B cell (primary cell): ENCODE measurements around the gene PACRG. TPM values are rescaled to one million over a fixed set of nuclear protein-coding genes. Genes with fewer than 3 reads are reported as not detected.

Source experiments
- ATAC-seq: fragments of 200-7000 bp; cut with Tn5 transposase; one replicate; pipeline ENCODE4 v1.10.0; 2021; ENCODE audit warnings: low read depth, mild to moderate bottlenecking, moderate number of reproducible peaks, moderate library complexity
- CTCF ChIA-PET: fragments of 350-600 bp; sonication (Branson Sonifier 250); formaldehyde crosslinking; loops from one replicate; lab custom pipeline; 2021; ENCODE audit warnings: antibody characterized with exemption, inconsistent platforms; lab: Charles Lee
- POLR2A ChIA-PET: fragments of 350-600 bp; sonication (Branson Sonifier 250); formaldehyde crosslinking; loops from one replicate; lab custom pipeline; 2021; ENCODE audit warnings: antibody characterized with exemption; lab: Charles Lee
- DNase-seq: peaks from one replicate; pipeline ENCODE4 v3.0.0; 2013
- H2AFZ ChIP-seq: 2 replicates; pipeline ENCODE4 v1.6.1; 2012; ENCODE audit warnings: mild to moderate bottlenecking, low read depth, low read length; ENCODE audit not compliant: insufficient read depth, poor library complexity, severe bottlenecking
- H3K27ac ChIP-seq, 2 donors: 1 replicate in 1 of 2; 2 replicates in 1 of 2; pipeline ENCODE4 v1.5.1; 2012 to 2013; ENCODE audit warnings: low read length in 2 of 2, mild to moderate bottlenecking in 2 of 2, moderate library complexity in 1 of 2
- H3K27me3 ChIP-seq, 4 experiments: fragments of 200-600 bp in 1 of 4; sonication (generic) in 1 of 4; replicated peaks in 1 of 4; 1 replicate in 2 of 4; 2 replicates in 2 of 4; pipeline versions ENCODE4 v1.6.1 to v1.7.0; 2013 to 2016; ENCODE audit warnings: low read length in 3 of 4, mild to moderate bottlenecking in 2 of 4, mixed read lengths in 1 of 4, moderate library complexity in 1 of 4; ENCODE audit not compliant: insufficient read depth in 4 of 4, control insufficient read depth in 3 of 4; ENCODE audit errors: control extremely low read depth in 1 of 4
- H3K36me3 ChIP-seq, 2 experiments: replicated peaks in 1 of 2; 1 replicate in 1 of 2; 2 replicates in 1 of 2; pipeline versions ENCODE4 v1.6.1 to v1.7.1; 2013; ENCODE audit warnings: low read length in 1 of 2; ENCODE audit not compliant: insufficient read depth in 2 of 2, control insufficient read depth in 1 of 2; ENCODE audit errors: control extremely low read depth in 1 of 2, extremely low read depth in 1 of 2
- H3K4me1 ChIP-seq, 2 donors: fragments of 200-600 bp in 1 of 2; sonication (generic) in 1 of 2; 1 replicate in 1 of 2; 2 replicates in 1 of 2; pipeline versions ENCODE4 v1.5.1 to v1.6.1; 2013 to 2017; ENCODE audit warnings: low read length in 2 of 2; ENCODE audit not compliant: control insufficient read depth in 2 of 2, insufficient read depth in 2 of 2
- H3K4me2 ChIP-seq: replicated peaks from 2 replicates; pipeline ENCODE3; 2012; ENCODE audit warnings: mild to moderate bottlenecking, low read depth, low read length; ENCODE audit not compliant: poor library complexity, severe bottlenecking
- H3K4me3 ChIP-seq, 5 experiments: fragments of 200-600 bp in 1 of 5; sonication (generic) in 1 of 5; 1 replicate in 3 of 5; 2 replicates in 2 of 5; pipeline versions ENCODE4 v1.5.1 to v1.7.0; 2011 to 2016; ENCODE audit warnings: low read length in 4 of 5, mild to moderate bottlenecking in 4 of 5, low read depth in 2 of 5, control low read depth in 1 of 5, moderate library complexity in 1 of 5; ENCODE audit not compliant: insufficient read depth in 1 of 5; ENCODE audit errors: control extremely low read depth in 1 of 5, extremely low read depth in 1 of 5
- H3K79me2 ChIP-seq: fragments of 200-600 bp; sonication (generic); one replicate; pipeline ENCODE4 v1.6.0; 2016; ENCODE audit warnings: low read length; ENCODE audit not compliant: control insufficient read depth, insufficient read depth
- H3K9ac ChIP-seq: fragments of 200-600 bp; sonication (generic); 2 replicates; pipeline ENCODE4 v1.6.1; 2017; ENCODE audit warnings: mild to moderate bottlenecking, low read length, moderate library complexity
- H3K9me3 ChIP-seq, 3 donors: one replicate each; pipeline versions ENCODE4 v1.6.1 to v1.7.1; 2013; ENCODE audit warnings: low read length in 2 of 3; ENCODE audit not compliant: control insufficient read depth in 2 of 3, insufficient read depth in 1 of 3; ENCODE audit errors: control extremely low read depth in 1 of 3
- H4K20me1 ChIP-seq: 2 replicates; pipeline ENCODE4 v1.6.0; 2012; ENCODE audit warnings: mild to moderate bottlenecking, low read length; ENCODE audit not compliant: insufficient read depth, control insufficient read depth, poor library complexity, severe bottlenecking
- H3K27ac Mint-ChIP-seq: one replicate; pipeline ENCODE4 v1.8.0; 2021; ENCODE audit warnings: mixed read lengths
- H3K27me3 Mint-ChIP-seq: one replicate; pipeline ENCODE4 v1.8.0; 2021; ENCODE audit warnings: mixed read lengths
- H3K4me1 Mint-ChIP-seq: one replicate; pipeline ENCODE4 v1.8.0; 2021; ENCODE audit warnings: mixed read lengths
- H3K4me3 Mint-ChIP-seq: one replicate; pipeline ENCODE4 v1.8.0; 2021; ENCODE audit warnings: mixed read lengths
- H3K9me3 Mint-ChIP-seq: one replicate; pipeline ENCODE4 v1.8.0; 2022; ENCODE audit warnings: mixed read lengths; ENCODE audit not compliant: insufficient read depth
- EZH2 ChIP-seq: IDR thresholded peaks from 2 replicates; pipeline ENCODE4 v1.6.1; 2012; ENCODE audit warnings: borderline replicate concordance, low read depth, mild to moderate bottlenecking, moderate library complexity, low read length; ENCODE audit not compliant: insufficient read depth, poor library complexity, severe bottlenecking
- WGBS: methylation state at CpG from one replicate; pipeline ENCODE4 v1.1.5; 2013; ENCODE audit warnings: missing lambda C conversion rate; ENCODE audit not compliant: insufficient coverage; 5-methylcytosine and 5-hydroxymethylcytosine counted together
- intact Hi-C: fragments of 100-400 bp; cut with micrococcal nuclease; formaldehyde crosslinking; loops from one replicate; pipeline ENCODE4 v1.10.0; 2022
- polyA plus RNA-seq: library from polyadenylated mRNA; depleted of rRNA; stranded (reverse); fragments of >200 nt; gene quantifications from 2 replicates; pipeline ENCODE4 v1.2.3, GENCODE V29; 2012
- total RNA-seq, 2 donors: library from RNA; stranded (reverse); fragments of 120-200 nt in 1 of 2; gene quantifications; 1 replicate in 1 of 2; 2 replicates in 1 of 2; pipeline versions ENCODE4 v1.2.3 to v1.2.4, GENCODE V29; 2013 to 2022
- TF ChIP-seq, protein P1 (sequence below): fragments of 200-600 bp; IDR thresholded peaks from one replicate; pipeline ENCODE4 v1.8.0; 2022; ENCODE audit warnings: antibody characterized with exemption, mild to moderate bottlenecking

Gene PACRG
- total and polyA plus RNA-seq, 2 donors (not counting 1 experiment from before 2014, with no cell fraction given): not detected

DNA sequence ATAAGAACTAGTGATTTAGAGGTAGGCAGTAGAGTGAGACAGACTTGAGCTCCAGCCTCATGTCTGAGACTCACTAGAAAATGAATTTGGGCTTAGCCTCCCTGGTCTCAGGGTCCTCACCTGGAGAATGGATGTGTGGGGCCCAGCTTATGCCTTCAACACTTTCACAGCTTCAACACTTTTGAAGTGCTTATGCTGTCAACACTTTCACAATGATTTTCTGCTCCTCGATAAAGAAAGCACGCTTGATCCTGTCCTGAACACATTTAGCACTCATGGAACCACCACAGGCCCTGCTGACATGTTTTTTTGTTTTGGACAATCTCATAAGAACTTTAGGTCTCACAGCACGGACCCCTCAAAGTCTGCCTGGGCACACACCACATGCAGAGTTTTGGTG lies 229.3 kb downstream of the PACRG start:
- ATAC-seq: no peak
- ChIA-PET CTCF (no interaction called here), POLR2A (no interaction called here)
- H3K4me3 Mint-ChIP-seq: no peak overlapping the region
- Histone ChIP-seq H3K36me3 (no peaks in the 10 kb centered on the region), H3K27me3 (no peaks in the 10 kb centered on the region), H3K27ac (no peak overlapping the region), H3K79me2 (no peaks in the 10 kb centered on the region), H3K4me1 (no peaks in the 10 kb centered on the region), H2AFZ (no peak overlapping the region), H3K9ac (no peak overlapping the region), H3K9me3 (peaks cover 0 to 3% (median 0%) of the 10 kb centered on the region in 3 donors), H4K20me1 (no peaks in the 10 kb centered on the region), H3K4me3 (no peak overlapping the region), H3K4me2 (no peak overlapping the region)
- H3K4me1 Mint-ChIP-seq: no peaks in the 10 kb centered on the region
- TF ChIP-seq EZH2: no peak
- TF ChIP-seq, protein P1, sequence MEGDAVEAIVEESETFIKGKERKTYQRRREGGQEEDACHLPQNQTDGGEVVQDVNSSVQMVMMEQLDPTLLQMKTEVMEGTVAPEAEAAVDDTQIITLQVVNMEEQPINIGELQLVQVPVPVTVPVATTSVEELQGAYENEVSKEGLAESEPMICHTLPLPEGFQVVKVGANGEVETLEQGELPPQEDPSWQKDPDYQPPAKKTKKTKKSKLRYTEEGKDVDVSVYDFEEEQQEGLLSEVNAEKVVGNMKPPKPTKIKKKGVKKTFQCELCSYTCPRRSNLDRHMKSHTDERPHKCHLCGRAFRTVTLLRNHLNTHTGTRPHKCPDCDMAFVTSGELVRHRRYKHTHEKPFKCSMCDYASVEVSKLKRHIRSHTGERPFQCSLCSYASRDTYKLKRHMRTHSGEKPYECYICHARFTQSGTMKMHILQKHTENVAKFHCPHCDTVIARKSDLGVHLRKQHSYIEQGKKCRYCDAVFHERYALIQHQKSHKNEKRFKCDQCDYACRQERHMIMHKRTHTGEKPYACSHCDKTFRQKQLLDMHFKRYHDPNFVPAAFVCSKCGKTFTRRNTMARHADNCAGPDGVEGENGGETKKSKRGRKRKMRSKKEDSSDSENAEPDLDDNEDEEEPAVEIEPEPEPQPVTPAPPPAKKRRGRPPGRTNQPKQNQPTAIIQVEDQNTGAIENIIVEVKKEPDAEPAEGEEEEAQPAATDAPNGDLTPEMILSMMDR: no peak
- no peaks in the 10 kb centered on the region for H3K27me3 Mint-ChIP-seq
- peaks cover 2% of the 10 kb centered on the region for H3K9me3 Mint-ChIP-seq
- 94% methylated on average over 3 of the region's 3 CpGs for WGBS
- intact Hi-C loops: no loop called here
- H3K27ac Mint-ChIP-seq: no peak overlapping the region
- no peak for DNase-seq

DNA sequence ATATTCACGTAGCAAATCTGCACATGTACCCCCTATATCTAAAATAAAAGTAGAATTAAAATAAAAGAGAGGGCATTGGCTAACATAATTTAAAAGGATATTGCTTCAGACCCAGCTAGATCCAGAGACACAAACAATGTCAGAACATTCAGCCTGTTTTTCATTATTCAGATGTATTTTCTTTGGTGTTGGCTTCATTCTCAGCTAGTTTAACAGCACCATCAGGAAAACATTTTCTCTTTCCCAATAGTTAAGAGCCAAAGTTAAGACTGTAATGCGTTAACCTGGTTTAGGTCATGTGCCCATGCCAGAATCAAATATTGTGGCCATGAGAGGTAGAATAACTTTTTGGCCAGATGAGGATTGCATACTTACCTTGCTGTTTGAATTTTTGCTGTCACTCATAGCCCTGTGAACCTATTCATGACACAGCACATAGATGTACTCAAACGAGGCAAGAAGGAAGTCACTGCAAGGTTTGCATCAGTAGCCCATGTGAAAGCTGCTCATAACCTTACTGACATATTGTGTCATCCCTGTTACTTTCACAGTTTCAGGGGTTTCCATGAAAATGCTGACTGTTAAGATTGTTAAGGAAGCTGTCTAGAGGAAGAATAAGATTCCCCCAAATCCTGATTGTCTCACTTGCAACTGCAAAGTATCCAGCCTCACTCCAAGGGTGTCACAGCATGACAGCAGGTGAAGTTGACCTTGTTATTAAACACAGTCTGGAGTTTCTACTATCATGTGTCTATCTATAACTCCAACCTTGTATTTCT lies 233.1 kb downstream of the PACRG start:
- ChIA-PET POLR2A (no interaction called here), CTCF (no interaction called here)
- no peaks in the 10 kb centered on the region for H3K4me1 ChIP-seq
- H3K4me3 ChIP-seq: no peak overlapping the region
- H4K20me1 ChIP-seq: no peaks in the 10 kb centered on the region
- H3K27ac ChIP-seq: no peak overlapping the region
- ATAC-seq (no peak), DNase-seq (no peak)
- Mint-ChIP-seq H3K27me3 (no peaks in the 10 kb centered on the region), H3K4me3 (no peak overlapping the region), H3K9me3 (no peaks in the 10 kb centered on the region), H3K4me1 (no peaks in the 10 kb centered on the region), H3K27ac (no peak overlapping the region)
- H2AFZ ChIP-seq: no peak overlapping the region
- no peak overlapping the region for H3K4me2 ChIP-seq
- TF ChIP-seq EZH2: no peak
- TF ChIP-seq, protein P1: no peak
- no peaks in the 10 kb centered on the region for H3K79me2 ChIP-seq
- 33% methylated on average over 1 of the region's 3 CpGs for WGBS
- no peaks in the 10 kb centered on the region for H3K36me3 ChIP-seq
- H3K27me3 ChIP-seq: no peaks in the 10 kb centered on the region
- H3K9me3 ChIP-seq: peaks cover 0 to 6% (median 0%) of the 10 kb centered on the region in 3 donors
- intact Hi-C loops: no loop called here
- no peak overlapping the region for H3K9ac ChIP-seq
